A549 (cell line): ENCODE results near the gene MINDY2. TPM values are rescaled to one million over a fixed set of nuclear protein-coding genes. Genes with fewer than 3 reads are reported as not detected.
A peak's percentile ranks its signal among the peaks of the same experiment; 100 is the strongest.

Experiments
- ATAC-seq, 2 experiments: fragments of 200-7000 bp in 1 of 2; fragments of >200 bp in 1 of 2; cut with Nextera tagmentation in 1 of 2; cut with Tn5 transposase in 1 of 2; 3 replicates each; pipeline versions ENCODE4 v1.8.0 to v1.9.1; 2018 to 2020; ENCODE audit warnings: mild to moderate bottlenecking in 1 of 2, moderate library complexity in 1 of 2
- CTCF ChIA-PET: fragments of 300-600 bp; sonication (Branson Sonifier 250); formaldehyde crosslinking; extraction: SDS; loops from one replicate; lab custom pipeline; 2021; ENCODE audit warnings: antibody characterized with exemption, inconsistent platforms; lab: Yijun Ruan, JAX
- POLR2A ChIA-PET: fragments of 350-600 bp; formaldehyde crosslinking; extraction: SDS; loops from one replicate; lab custom pipeline; 2021; ENCODE audit warnings: antibody characterized with exemption, inconsistent platforms; lab: Yijun Ruan, JAX
- DNase-seq, 2 experiments: peaks; one replicate each; pipeline versions ENCODE4 v3.0.0 to v3.0.0-alpha.2; 2011 to 2016; ENCODE audit warnings: low read depth in 1 of 2, low spot score in 1 of 2
- FAIRE-seq: peaks from 2 replicates; lab custom pipeline; 2011; peaks lifted over from hg19 to GRCh38; lab: Jason Lieb, UNC
- H3K27ac ChIP-seq, 2 experiments: fragments of >200 bp; sonication (Bioruptor Twin); formaldehyde crosslinking; 3 replicates each; pipeline ENCODE4 v1.5.1; 2016 to 2017
- H3K4me1 ChIP-seq: fragments of >200 bp; sonication (Bioruptor Twin); formaldehyde crosslinking; 3 replicates; pipeline ENCODE4 v1.6.1; 2016
- H3K4me2 ChIP-seq: fragments of >200 bp; sonication (Bioruptor Twin); formaldehyde crosslinking; 3 replicates; pipeline ENCODE4 v1.6.1; 2016
- H3K4me3 ChIP-seq: fragments of >200 bp; sonication (Bioruptor Twin); formaldehyde crosslinking; 3 replicates; pipeline ENCODE4 v1.5.1; 2016
- H3K9me3 ChIP-seq: fragments of >200 bp; sonication (Bioruptor Twin); formaldehyde crosslinking; 3 replicates; pipeline ENCODE4 v1.6.1; 2016
- BHLHE40 ChIP-seq: IDR thresholded peaks from 2 replicates; pipeline ENCODE4 v1.6.1; 2012; ENCODE audit warnings: low read depth, low read length, inconsistent platforms
- FOSB ChIP-seq: fragments of 250-450 bp; sonication (Bioruptor Pico); IDR thresholded peaks from 2 replicates; pipeline ENCODE4 v1.5.0; 2020; ENCODE audit warnings: mild to moderate bottlenecking, moderate library complexity
- HEYL ChIP-seq: fragments of 250-450 bp; sonication (Bioruptor Pico); IDR thresholded peaks from 2 replicates; pipeline ENCODE4 v1.8.0; 2021; ENCODE audit warnings: mild to moderate bottlenecking, moderate library complexity
- HOXB5 ChIP-seq: fragments of 250-450 bp; sonication (Bioruptor Pico); IDR thresholded peaks from 2 replicates; pipeline ENCODE4 v1.5.0; 2020; ENCODE audit warnings: mild to moderate bottlenecking, moderate library complexity
- JUN ChIP-seq, 2 experiments: fragments of >200 bp; sonication (Bioruptor Twin); formaldehyde crosslinking; IDR thresholded peaks; 2 replicates in 1 of 2; 3 replicates in 1 of 2; pipeline ENCODE4 v1.6.1; 2016 to 2017
- KDM1A ChIP-seq: fragments of 200-600 bp; sonication (generic); IDR thresholded peaks from 2 replicates; pipeline ENCODE4 v1.6.1; 2016; ENCODE audit warnings: low read depth, mild to moderate bottlenecking
- MYC ChIP-seq: IDR thresholded peaks from 2 replicates; pipeline ENCODE4 v1.6.1; 2012; ENCODE audit warnings: mild to moderate bottlenecking, inconsistent platforms, low read length, improper control_type of control experiment, borderline replicate concordance
- NR3C1 ChIP-seq: fragments of >200 bp; sonication (Bioruptor Twin); formaldehyde crosslinking; IDR thresholded peaks from 3 replicates; pipeline ENCODE4 v1.6.1; 2017
- PHF8 ChIP-seq: fragments of 200-600 bp; sonication (generic); IDR thresholded peaks from 2 replicates; pipeline ENCODE4 v1.6.1; 2016; ENCODE audit warnings: low read depth, mild to moderate bottlenecking, antibody characterized with exemption, moderate library complexity, borderline replicate concordance
- POLR2A ChIP-seq: IDR thresholded peaks from 2 replicates; pipeline ENCODE4 v1.6.1; 2012; ENCODE audit warnings: mild to moderate bottlenecking, low read length
- POLR2AphosphoS2 ChIP-seq: conservative IDR thresholded peaks from 2 replicates; pipeline ENCODE4 v1.6.1; 2012; ENCODE audit warnings: low read length, improper control_type of control experiment, inconsistent platforms
- RAD21 ChIP-seq, 2 experiments: fragments of >200 bp in 1 of 2; sonication (Bioruptor Twin) in 1 of 2; formaldehyde crosslinking in 1 of 2; IDR thresholded peaks in 1 of 2; conservative IDR thresholded peaks in 1 of 2; 2 replicates in 1 of 2; 3 replicates in 1 of 2; pipeline ENCODE4 v1.6.1; 2012 to 2018; ENCODE audit warnings: inconsistent platforms in 1 of 2
- RARB ChIP-seq: fragments of 250-450 bp; sonication (Bioruptor Pico); IDR thresholded peaks from 2 replicates; pipeline ENCODE4 v1.8.0; 2021; ENCODE audit warnings: mild to moderate bottlenecking, moderate library complexity
- RFX5 ChIP-seq: fragments of 450-650 bp; IDR thresholded peaks from 2 replicates; pipeline ENCODE4 v1.7.1; 2014; ENCODE audit warnings: antibody characterized with exemption, mild to moderate bottlenecking, moderate library complexity
- TP53 ChIP-seq: fragments of 250-450 bp; sonication (Bioruptor Pico); IDR thresholded peaks from 2 replicates; pipeline ENCODE4 v1.5.0; 2021; ENCODE audit warnings: mild to moderate bottlenecking, moderate library complexity
- ZC3H11A ChIP-seq: fragments of 450-650 bp; IDR thresholded peaks from 2 replicates; pipeline ENCODE4 v1.6.1; 2014; ENCODE audit warnings: antibody characterized with exemption, mild to moderate bottlenecking
- WGBS: methylation state at CpG from one replicate; pipeline ENCODE4 v1.1.6; 2017; ENCODE audit errors: missing lambda C conversion rate; 5-methylcytosine and 5-hydroxymethylcytosine counted together
- polyA plus RNA-seq, 4 experiments: library from polyadenylated mRNA; depleted of rRNA in 3 of 4; stranded (reverse); fragments of >200 nt; fragmentation: RNase III in 1 of 4; extraction: RNeasy Plus Mini Kit Qiagen cat#74134 plus additional on column Dnase treatment in 1 of 4; gene quantifications; 2 replicates in 3 of 4; 3 replicates in 1 of 4; pipeline ENCODE4 v1.2.3, GENCODE V29; 2011 to 2017
- TF ChIP-seq, protein P1 (sequence below): fragments of >200 bp; sonication (Bioruptor Twin); formaldehyde crosslinking; IDR thresholded peaks from 3 replicates; pipeline ENCODE4 v1.6.1; 2016
- TF ChIP-seq, protein P2 (sequence below): IDR thresholded peaks from 2 replicates; pipeline ENCODE4 v1.6.1; 2012; ENCODE audit warnings: low read depth, borderline replicate concordance
- TF ChIP-seq, protein P3 (sequence below): fragments of 450-650 bp; IDR thresholded peaks from 2 replicates; pipeline ENCODE4 v1.6.1; 2014; ENCODE audit warnings: antibody characterized with exemption
- TF ChIP-seq, protein P4 (sequence below): IDR thresholded peaks from 2 replicates; pipeline ENCODE4 v1.6.1; 2012

The MINDY2 gene
- polyA plus RNA-seq, 2 of the 4 experiments (the other 2 are of a cell fraction), result 4.7 to 7.0 TPM

DNA sequence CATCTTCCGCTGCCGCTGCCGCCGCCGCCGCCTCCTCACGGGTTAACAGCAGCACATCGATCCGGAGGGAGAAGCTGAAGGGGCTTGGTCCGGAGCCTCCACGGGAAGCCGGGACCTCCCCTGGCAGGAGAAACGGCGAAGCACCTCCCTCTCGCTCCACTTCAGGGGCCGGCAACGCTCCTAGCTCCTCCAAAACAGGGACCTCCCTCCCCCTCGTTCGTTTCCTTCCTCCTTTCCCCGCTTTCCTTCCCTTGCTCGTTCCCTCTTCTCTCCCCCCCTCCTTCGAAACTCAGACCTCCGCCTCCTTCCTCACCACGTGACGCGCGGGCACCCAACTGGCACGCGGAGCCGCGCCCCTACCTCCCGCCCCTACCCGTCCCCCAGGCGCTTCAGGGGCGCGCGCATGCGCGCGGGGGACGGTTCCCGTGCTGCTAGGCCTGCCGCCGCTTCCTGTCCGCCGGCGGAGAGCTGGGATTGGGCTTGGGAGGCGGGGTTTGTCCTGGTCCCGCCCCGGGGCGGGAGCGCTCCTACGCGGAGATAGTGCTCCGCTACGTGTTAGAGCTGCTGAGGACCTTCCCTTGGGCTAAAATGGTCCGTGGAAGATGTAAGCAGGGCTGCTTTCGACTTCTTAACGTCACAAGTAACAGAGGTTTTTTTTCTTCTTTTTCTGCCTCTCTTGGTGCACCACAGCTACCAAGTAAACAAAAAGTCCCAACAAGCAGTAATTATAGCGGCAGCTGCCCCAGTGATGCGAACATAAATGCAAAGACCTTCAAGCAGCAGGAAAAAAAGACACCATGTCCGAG, 21.4 kb upstream of the MINDY2 start, which contains the start of gene ADAM10:
Gene ADAM10, minus strand, starts transcription at position 176 of the 806 bp plus-strand sequence. Its CDS starts 173 bp downstream, at position 3.
- H3K27ac ChIP-seq, result peak within 1 kb of the TSS; percentile 93 to 97
- TF ChIP-seq KDM1A, result no peak
- peak; percentile 46; the same call in 1 of the 2 replicates for TF ChIP-seq MYC
- TF ChIP-seq NR3C1, result no peak
- peak; percentile 90 for TF ChIP-seq POLR2A
- TF ChIP-seq JUN (IDR thresholded peaks at IDR 0.05), result peak; percentile 67 to 74; a peak in 4 of 5 replicates
- TF ChIP-seq, protein P1, sequence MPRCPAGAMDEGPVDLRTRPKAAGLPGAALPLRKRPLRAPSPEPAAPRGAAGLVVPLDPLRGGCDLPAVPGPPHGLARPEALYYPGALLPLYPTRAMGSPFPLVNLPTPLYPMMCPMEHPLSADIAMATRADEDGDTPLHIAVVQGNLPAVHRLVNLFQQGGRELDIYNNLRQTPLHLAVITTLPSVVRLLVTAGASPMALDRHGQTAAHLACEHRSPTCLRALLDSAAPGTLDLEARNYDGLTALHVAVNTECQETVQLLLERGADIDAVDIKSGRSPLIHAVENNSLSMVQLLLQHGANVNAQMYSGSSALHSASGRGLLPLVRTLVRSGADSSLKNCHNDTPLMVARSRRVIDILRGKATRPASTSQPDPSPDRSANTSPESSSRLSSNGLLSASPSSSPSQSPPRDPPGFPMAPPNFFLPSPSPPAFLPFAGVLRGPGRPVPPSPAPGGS, result 0 out of 3 replicates have a peak, but pooled peaks have one; percentile 12
- TF ChIP-seq, protein P2, sequence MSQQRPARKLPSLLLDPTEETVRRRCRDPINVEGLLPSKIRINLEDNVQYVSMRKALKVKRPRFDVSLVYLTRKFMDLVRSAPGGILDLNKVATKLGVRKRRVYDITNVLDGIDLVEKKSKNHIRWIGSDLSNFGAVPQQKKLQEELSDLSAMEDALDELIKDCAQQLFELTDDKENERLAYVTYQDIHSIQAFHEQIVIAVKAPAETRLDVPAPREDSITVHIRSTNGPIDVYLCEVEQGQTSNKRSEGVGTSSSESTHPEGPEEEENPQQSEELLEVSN, result peak; percentile 26; the same call in 1 of the 2 replicates
- no peak for TF ChIP-seq FOSB (CRISPR knock-in tag)
- 0 out of 2 replicates have a peak, but pooled peaks have one; percentile 15 for TF ChIP-seq BHLHE40
- peak; percentile 8; the same call in 1 of the 2 replicates for TF ChIP-seq RFX5
- peak; percentile 75 for TF ChIP-seq PHF8
- TF ChIP-seq, protein P3, sequence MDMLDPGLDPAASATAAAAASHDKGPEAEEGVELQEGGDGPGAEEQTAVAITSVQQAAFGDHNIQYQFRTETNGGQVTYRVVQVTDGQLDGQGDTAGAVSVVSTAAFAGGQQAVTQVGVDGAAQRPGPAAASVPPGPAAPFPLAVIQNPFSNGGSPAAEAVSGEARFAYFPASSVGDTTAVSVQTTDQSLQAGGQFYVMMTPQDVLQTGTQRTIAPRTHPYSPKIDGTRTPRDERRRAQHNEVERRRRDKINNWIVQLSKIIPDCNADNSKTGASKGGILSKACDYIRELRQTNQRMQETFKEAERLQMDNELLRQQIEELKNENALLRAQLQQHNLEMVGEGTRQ, result peak; percentile 98
- 0 out of 5 replicates have a peak, but pooled peaks have one; percentile 14 to 18 for TF ChIP-seq RAD21 (conservative IDR thresholded peaks at IDR 0.05 in 1 of 2, IDR thresholded peaks at IDR 0.05 in 1 of 2)
- TF ChIP-seq, protein P4, sequence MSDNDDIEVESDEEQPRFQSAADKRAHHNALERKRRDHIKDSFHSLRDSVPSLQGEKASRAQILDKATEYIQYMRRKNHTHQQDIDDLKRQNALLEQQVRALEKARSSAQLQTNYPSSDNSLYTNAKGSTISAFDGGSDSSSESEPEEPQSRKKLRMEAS, result peak; percentile 42
- TF ChIP-seq, all 56 proteins: peak for 11
- Histone ChIP-seq H3K9me3 (no peaks in the 10 kb centered on the region), H3K4me1 (peaks cover 26% of the 10 kb centered on the region), H3K4me2 (peak within 1 kb of the TSS; percentile 79), H3K4me3 (peak within 1 kb of the TSS; percentile 91)
- DNase-seq, result peak; percentile 99
- CTCF ChIA-PET, result interaction anchor here (0.8 to 2.6 kb wide), 8 partner anchors 10 to 523 kb away, joined by 3 to 21 read pairs (median 4); partner anchors contain the start of gene MINDY2
- FAIRE-seq, result peak; percentile 7
- under 1% methylated on average over 46 of the region's 62 CpGs for WGBS
- POLR2A ChIA-PET, result interaction anchor here (0.5 to 2.6 kb wide), 28 partner anchors 9 to 520 kb away, joined by 3 to 98 read pairs (median 4); partner anchors contain the start of gene MINDY2
- ATAC-seq, result peak; percentile 89 to 97

DNA sequence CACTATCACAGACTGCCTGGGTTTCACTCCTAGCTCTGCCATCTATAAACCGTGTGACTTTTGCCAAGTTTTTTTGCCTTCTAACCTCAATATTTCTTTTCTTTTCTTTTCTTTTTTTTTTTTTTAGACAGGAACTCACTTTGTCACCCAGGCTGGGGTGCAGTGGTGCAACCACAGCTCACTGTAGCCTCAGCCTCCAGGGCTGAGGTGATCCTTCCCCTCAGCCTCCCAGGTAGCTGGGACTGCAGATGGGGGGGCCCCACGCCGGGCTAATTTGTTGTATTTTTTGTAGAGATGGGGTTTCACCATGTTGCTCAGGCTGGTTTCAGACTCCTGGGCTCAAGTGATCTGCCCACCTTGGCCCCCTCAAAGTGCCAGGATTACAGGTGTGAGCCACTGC, 18.4 kb upstream of the MINDY2 start:
- FAIRE-seq, result no peak
- CTCF ChIA-PET, result interaction anchor here (0.9 to 1.0 kb wide), 3 partner anchors 18 to 483 kb away, joined by 3 to 5 read pairs (median 3); partner anchors contain the start of gene MINDY2
- H3K4me2 ChIP-seq, result no peak overlapping the region
- TF ChIP-seq HEYL, result no peak
- TF ChIP-seq ZC3H11A, result no peak
- no peak for TF ChIP-seq POLR2AphosphoS2
- no peak for TF ChIP-seq HOXB5 (CRISPR knock-in tag)
- TF ChIP-seq, all 56 proteins: peak for 0
- Histone ChIP-seq H3K4me3 (no peak overlapping the region), H3K4me1 (peaks cover 9% of the 10 kb centered on the region), H3K27ac (no peak overlapping the region), H3K9me3 (no peaks in the 10 kb centered on the region)
- POLR2A ChIA-PET, result no interaction called here
- ATAC-seq (no peak), DNase-seq (no peak)
- WGBS, result 81% methylated on average over 3 of the region's 3 CpGs

DNA sequence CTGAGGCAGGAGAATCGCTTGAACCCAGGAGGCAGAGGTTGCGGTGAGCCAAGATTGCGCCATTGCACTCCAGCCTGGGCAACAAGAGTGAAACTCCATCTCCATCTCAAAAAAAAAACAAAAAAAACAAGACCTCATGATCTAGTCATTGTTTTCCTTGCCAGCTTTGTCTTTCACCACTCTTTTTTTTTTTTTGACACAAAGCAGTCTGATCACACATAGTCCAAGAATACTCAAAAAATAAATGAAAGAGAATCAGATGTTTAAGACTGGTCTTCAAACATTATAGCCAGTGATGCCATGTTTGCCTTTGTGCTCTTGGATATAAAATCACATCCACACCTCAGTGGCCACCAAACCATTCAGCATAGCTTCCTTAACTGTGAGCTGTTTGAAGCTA, 15.8 kb upstream of the MINDY2 start:
- no peak overlapping the region for H3K27ac ChIP-seq
- CTCF ChIA-PET, result interaction anchor here (1.2 to 2.4 kb wide), 4 partner anchors 15 to 543 kb away, joined by 4 to 12 read pairs (median 6); partner anchors contain the start of gene MINDY2
- TF ChIP-seq TP53 (CRISPR knock-in tag) (no peak), HOXB5 (CRISPR knock-in tag) (no peak), RARB (CRISPR knock-in tag) (no peak)
- POLR2A ChIA-PET, result interaction anchor here (3.4 kb wide), 1 partner anchor 15 kb away, joined by 24 read pairs; the partner anchor contains the start of gene MINDY2
- no peak overlapping the region for H3K4me3 ChIP-seq
- DNase-seq (no peak), ATAC-seq (no peak), FAIRE-seq (no peak)
- peaks cover 9% of the 10 kb centered on the region for H3K4me1 ChIP-seq
- 94% methylated on average over 3 of the region's 3 CpGs for WGBS
- no peaks in the 10 kb centered on the region for H3K9me3 ChIP-seq
- no peak overlapping the region for H3K4me2 ChIP-seq
